ACHN (cell line): Measurements from ENCODE around the gene INTS7.

Experiments
- DNase-seq: peaks from one replicate; pipeline ENCODE4 v3.0.0-alpha.2; 2015
- in situ Hi-C: cut with HindIII; loops from 2 replicates; pipeline ENCODE4 v1.10.0; 2017; ENCODE audit warnings: low sequenced_read_pairs, low pct_ligation_motif_present, low pct_unique_long_range_greater_than_20kb

The INTS7 gene, protein sequence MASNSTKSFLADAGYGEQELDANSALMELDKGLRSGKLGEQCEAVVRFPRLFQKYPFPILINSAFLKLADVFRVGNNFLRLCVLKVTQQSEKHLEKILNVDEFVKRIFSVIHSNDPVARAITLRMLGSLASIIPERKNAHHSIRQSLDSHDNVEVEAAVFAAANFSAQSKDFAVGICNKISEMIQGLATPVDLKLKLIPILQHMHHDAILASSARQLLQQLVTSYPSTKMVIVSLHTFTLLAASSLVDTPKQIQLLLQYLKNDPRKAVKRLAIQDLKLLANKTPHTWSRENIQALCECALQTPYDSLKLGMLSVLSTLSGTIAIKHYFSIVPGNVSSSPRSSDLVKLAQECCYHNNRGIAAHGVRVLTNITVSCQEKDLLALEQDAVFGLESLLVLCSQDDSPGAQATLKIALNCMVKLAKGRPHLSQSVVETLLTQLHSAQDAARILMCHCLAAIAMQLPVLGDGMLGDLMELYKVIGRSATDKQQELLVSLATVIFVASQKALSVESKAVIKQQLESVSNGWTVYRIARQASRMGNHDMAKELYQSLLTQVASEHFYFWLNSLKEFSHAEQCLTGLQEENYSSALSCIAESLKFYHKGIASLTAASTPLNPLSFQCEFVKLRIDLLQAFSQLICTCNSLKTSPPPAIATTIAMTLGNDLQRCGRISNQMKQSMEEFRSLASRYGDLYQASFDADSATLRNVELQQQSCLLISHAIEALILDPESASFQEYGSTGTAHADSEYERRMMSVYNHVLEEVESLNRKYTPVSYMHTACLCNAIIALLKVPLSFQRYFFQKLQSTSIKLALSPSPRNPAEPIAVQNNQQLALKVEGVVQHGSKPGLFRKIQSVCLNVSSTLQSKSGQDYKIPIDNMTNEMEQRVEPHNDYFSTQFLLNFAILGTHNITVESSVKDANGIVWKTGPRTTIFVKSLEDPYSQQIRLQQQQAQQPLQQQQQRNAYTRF

GRCh38 chr1:212035123-212035834 is at the start of gene INTS7, which contains the start of gene DTL:
Gene INTS7 (minus strand): TSS chr1:212035557. CDS start chr1:212035437, 120 bp downstream.
Gene DTL (plus strand): TSS chr1:212035748. CDS start chr1:212035891, 143 bp downstream.
- DNase-seq, result peak; percentile 100
- in situ Hi-C loops, result no loop called here

GRCh38 chr1:212082765-212083406 is 47.5 kb upstream of the INTS7 start:
- in situ Hi-C loops, result no loop called here

GRCh38 chr1:212078826-212079225 is 43.5 kb upstream of the INTS7 start:
- DNase-seq, result no peak
- in situ Hi-C loops, result no loop called here

More at GRCh38 chr1:212082765-212083406, 47.5 kb upstream of the INTS7 start:
- no peak for DNase-seq

DNA sequence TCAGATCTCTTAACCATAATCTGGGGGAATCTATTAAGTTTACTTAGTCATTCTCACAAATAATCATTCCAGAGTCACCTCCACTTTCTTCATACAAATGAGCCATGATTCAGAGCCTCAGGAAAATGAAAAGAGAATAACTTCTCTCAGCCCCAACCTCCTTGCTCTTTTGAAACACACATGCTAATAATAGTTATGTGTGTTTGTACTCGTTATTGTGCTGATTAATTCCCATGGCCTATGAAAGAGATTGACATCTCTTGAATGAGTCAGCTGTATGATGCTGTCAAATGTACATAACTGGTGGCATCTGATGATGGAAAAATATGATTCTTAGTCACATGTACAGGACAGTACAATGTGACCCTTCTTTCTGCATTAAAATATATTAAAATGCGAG is 41.7 kb upstream of the INTS7 start:
- in situ Hi-C loops, result no loop called here
- no peak for DNase-seq

DNA sequence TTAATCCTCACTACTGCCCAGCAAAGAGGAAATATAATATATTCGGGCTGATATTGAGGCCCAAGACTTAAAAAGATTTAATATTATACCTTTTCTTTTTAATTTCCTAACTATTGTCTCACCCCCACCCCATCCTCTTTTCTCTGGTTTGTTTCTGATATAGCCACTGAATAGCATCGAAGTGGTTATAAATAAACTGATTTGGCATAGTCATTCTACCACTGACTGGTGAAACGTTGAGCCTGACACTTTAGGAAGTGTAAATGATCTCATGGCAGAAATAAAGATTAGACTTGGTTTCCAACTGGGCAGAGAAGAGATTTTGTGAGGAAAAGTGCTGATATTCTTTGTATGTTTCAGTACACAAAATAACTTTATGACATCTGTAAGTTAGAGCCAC is 39.5 kb upstream of the INTS7 start:
- in situ Hi-C loops, result no loop called here
- DNase-seq, result no peak

GRCh38 chr1:212074313-212074712 is 39.0 kb upstream of the INTS7 start:
- no peak for DNase-seq
- in situ Hi-C loops, result no loop called here

GRCh38 chr1:212073490-212073889 is 38.1 kb upstream of the INTS7 start:
- in situ Hi-C loops, result no loop called here
- DNase-seq, result no peak

DNA sequence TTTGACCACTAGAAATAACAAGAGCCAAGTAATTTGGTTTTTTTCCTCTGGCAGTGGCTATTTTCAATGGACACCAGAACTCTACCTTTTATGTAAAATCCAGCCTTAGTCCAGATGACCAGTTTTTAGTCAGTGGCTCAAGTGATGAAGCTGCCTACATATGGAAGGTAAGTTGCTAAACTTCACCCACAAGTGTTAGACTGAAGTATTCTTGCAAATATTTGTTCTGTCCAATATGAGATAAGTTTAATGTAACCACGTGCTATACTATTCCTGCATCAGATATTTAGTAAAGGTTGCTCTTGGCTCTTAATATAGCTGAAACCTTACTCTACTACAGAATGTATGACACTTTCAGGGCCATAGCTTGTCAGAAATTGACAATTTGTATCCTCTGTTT is 36.7 kb upstream of the INTS7 start:
- in situ Hi-C loops, result no loop called here

GRCh38 chr1:212070720-212071302 is 35.5 kb upstream of the INTS7 start:
- DNase-seq, result peak; percentile 64
- in situ Hi-C loops, result no loop called here

More for the DNA sequence above, 36.7 kb upstream of the INTS7 start:
- DNase-seq, result no peak

DNA sequence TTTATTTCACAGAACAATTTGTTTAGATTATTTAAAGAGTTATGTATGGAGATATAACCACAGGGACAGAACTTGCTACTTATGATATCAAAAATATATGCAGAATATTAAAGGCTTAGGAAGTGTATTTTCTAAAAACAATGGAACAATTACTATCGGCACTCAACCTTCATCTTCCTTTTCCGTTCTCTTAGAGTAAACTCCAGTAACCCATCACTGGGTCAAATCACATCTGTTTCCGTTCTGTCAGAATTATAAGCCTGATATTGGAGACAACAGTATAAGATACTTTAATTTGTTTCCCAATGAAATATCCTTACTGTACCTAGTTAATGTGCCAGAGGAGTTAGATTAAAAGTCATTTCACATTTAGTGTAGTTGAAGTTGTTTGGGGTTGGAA is 32.4 kb upstream of the INTS7 start:
- no peak for DNase-seq
- in situ Hi-C loops, result no loop called here

GRCh38 chr1:212062832-212063438 is 27.6 kb upstream of the INTS7 start:
- DNase-seq, result peak; percentile 65
- in situ Hi-C loops, result no loop called here

DNA sequence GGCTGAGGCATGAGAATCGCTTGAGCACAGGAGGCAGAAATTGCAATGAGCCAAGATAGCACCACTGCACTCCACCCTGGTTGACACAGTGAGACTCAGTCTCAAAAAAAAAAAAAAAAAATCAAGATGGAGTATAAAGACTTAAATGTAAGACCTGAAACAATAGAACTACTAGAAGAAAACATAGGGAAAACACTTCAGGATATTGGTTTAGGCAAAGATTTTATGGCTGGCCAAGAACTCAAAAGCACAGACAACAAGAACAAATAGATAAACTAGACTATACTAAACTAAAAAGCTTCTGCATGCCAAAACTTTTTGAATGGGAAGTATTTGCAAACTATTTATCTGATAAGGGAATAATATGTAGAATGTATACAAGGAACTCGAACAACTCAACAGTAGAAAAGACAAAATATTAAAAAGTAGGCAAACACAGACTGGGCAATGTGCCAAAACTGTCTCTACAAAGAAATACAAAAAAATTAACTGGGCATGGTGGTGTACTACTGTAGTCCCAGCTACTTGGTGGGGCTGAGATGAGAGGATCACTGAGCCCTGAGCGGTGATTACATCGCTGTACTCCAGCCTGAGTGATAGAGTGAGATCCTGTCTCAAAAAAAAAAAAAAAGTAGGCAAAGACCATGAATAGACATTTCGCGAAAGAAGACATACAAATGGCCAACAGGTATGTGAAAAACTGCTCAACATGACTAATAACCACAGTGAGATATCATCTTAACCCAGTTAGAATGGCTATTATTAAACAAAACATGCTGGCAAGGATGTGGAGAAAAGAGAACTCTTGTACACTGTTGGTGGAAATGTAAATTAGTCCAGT is 25.5 kb upstream of the INTS7 start:
- in situ Hi-C loops, result no loop called here
- DNase-seq, result no peak

- in situ Hi-C loops, result no loop called here
Observed at GRCh38 chr1:212055333-212055732, 20.0 kb upstream of the INTS7 start.

GRCh38 chr1:212053993-212054392 is 18.6 kb upstream of the INTS7 start:
- in situ Hi-C loops, result no loop called here
- DNase-seq, result no peak

More at GRCh38 chr1:212055333-212055732, 20.0 kb upstream of the INTS7 start:
- DNase-seq, result no peak

GRCh38 chr1:212045981-212046380 is 10.6 kb upstream of the INTS7 start:
- in situ Hi-C loops, result no loop called here
- DNase-seq, result no peak

GRCh38 chr1:212044851-212045250 is 9.5 kb upstream of the INTS7 start:
- DNase-seq, result no peak
- in situ Hi-C loops, result no loop called here

DNA sequence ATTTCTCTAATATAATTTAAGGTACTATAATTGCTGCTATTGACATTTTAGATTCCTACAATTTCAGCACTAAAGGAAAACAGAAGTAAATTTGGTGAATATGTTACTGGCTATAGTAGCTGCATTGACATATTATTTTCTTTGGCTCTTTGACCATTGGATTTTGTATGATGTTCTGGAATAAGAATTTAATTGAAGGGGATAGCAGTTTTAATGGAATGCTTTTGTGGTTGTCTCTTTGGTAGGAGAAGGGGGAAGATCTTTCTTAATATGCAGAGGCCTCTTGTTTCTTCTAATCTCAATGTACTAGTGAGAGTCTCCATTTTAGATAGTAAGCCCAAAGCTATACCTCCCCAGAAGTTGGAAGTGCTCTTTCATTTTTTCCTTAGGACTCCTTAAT is 7.1 kb upstream of the INTS7 start:
- in situ Hi-C loops, result no loop called here
- DNase-seq, result no peak
